Stimulated activated CD8-positive, alpha-beta memory T cell treated with anti-CD3 and anti-CD28 coated beads, Interleukin-15, amount 100 ng/mL, for 24 hours (primary cell): ENCODE data around the gene CFAP74.
A peak's percentile ranks its signal among the peaks of the same experiment; 100 is the strongest.

ENCODE experiments used
- DNase-seq: peaks from one replicate; pipeline ENCODE4 v3.0.0-alpha.2; 2020; ENCODE audit warnings: low read depth

The CFAP74 gene

DNA sequence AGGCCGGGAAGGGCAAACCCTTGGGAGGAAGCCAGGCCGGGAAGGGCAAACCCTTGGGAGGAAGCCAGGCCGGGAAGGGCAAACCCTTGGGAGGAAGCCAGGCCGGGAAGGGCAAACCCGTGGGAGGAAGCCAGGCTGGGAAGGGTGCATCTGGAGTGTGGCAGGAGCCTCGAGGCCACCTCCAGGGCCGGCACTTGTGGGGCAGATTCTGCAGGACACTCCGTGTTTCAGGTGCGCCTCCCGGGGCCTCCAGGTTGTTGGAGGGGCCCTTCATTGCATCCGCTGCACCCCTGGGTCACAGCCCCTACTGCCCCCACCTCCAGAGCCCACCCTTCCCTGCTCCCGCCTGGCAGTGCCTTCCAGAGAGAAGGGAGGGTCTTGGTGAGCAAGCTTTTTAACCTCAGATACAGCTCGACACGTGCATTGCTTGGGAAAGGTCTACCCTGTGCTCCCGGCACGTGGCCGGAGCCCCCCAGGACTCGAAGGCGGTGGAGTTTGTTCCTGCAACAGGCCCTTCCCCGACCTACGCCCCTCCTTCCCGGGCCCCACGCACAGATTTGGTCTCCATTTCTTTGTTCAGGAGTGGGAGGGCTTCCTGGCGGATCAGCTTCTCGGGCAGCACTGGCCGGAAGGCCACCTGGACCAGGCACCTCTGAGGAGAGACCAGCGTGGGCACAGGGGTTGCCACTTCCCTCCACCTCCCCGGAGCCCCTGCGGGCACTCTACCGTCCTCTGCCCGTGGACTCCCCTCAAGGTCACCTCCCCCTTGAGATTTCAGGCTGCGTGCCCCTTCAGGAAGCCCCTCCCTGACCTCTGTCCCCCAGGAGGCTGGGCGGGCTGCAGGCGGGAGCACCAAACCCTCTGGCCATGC lies 75.1 kb downstream of the CFAP74 start:
- DNase-seq: no peak

DNA sequence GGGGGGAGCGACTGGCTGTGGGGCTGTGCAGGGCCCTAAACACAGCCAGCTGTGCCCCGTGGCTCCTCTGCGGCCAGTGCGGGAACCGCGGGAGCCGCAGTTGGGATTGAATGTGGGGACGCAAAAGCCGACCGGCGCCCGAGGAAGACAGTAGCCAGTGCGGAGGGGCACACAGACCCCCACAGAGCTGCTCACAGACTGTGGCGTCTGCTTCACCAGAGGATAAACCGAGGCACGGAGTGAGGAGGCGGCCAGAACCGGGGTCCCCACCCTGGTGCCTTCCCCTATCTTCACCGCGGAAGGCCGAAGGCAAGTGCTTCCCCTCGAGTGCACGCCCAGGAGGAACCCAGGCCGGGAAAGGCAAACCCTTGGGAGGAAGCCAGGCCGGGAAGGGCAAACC lies 75.8 kb downstream of the CFAP74 start:
- no peak for DNase-seq

DNA sequence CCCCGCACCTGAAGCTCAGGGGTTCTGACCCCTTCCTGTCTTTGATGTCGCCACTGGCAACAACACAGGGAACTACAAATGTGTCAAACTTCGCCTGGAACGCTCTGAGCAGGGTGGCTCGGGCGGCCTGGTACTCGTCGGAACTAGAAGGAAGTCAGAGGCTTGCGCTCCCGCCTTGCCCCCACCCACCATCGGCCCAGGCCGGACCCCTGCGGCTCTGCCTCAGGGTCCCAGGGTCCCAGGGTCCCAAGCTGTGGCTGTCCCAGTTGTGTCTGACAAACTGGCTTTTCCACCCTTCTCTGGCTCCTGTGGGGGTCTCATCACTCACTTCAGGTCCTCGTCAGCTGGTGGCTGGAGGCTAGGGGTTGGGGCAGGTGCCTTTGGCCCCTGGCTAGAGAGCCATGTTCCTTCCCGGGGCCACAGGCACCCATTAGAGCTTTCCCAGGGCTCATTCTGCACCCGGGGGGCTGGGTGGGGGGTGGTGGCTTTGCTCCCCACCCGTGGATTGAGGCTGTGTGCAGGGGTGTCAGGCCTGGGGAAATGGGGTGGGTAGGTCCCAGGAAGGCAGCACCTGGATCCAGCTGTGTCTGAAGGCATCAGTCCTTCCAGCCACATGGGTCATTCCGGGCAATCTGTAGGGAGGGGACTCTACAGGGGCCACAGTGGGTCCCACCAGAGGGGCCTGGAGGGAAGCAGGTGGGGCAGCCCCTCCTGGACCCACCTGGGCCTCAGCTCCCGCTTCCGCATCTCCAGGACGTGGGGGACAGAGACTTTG lies 76.5 kb downstream of the CFAP74 start:
- no peak for DNase-seq

DNA sequence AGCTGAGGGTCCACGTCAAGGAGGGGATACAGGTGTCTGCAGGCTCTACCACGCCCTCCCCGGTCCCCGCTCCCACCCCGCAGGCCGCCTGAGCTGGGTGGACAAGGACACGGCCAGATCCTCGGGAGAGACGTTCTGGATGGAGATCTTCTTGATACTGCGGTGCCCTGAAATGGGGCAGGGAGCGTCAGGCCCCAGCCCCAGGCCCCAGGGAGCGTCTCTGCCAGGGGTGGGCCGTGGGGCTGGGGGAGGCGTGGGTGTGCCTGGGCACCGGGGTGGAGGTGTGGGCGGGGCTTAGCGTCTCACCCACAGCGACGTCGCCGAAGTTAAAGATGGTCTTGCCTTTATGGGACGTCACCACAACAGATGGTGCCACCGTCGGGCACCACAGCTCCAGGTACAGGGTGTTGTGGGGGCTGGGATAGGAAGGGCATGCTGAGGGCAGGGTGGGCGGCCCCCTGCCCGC lies 77.2 kb downstream of the CFAP74 start:
- DNase-seq: no peak

DNA sequence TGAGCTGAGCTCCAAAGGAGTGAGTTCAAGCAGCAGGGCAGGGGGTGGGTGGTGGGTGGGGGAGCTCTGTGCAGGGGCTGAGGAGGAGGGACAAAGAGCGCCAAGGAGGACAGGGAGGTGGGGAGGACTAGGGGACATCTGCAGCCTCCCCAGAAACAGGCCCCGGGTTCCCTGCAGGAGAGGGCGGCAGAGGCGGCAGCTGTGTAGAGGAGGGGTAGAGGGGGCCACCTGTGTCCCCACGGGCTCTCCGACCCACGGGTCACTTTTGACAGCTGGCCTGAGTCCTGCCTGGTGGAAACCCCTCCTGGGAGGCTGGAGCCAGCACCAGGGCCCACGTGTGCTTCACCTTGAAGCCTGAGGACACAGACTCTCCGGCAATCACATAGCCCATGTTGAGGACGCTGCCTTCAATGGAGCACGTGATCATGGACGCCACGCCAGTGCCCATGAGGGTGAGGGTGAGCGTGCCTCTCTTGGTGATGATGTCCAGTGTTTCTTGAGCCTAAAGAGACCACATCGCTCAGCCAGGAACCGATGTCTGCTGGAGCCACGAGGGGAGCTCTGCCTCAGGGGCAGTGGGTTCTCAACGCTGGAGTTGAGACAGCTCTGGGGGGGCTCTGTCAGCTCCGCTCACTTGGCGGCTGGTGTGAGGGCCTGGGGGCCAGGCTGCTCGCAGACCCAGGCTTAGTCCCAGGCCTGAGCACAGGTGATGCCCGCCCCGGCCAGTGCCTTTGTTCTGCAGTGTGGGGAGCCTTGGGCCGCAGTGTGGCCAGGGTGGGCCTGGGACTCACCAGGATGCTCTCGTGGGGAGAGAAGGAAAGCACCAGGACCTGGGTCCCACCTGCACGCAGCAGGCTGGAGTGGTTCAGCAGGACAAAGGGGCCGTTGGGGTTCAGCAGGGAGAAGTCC lies 77.9 kb downstream of the CFAP74 start:
- DNase-seq: no peak

DNA sequence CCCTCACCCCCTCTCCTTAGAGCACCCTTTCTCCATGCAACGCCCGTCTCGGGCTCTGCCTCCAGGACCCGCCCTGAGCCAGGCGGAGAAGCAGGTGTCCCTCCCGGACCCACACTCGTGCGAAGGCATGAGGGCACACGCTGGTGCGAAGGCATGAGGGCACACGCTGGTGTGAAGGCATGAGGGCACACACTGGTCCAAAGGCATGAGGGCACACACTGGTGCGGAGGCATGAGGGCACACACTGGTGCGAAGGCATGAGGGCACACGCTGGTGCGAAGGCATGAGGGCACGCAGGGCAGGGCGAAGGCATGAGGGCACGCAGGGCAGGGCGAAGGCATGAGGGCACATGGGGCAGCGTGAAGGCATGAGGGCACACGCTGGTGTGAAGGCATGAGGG lies 78.7 kb downstream of the CFAP74 start:
- DNase-seq: no peak

DNA sequence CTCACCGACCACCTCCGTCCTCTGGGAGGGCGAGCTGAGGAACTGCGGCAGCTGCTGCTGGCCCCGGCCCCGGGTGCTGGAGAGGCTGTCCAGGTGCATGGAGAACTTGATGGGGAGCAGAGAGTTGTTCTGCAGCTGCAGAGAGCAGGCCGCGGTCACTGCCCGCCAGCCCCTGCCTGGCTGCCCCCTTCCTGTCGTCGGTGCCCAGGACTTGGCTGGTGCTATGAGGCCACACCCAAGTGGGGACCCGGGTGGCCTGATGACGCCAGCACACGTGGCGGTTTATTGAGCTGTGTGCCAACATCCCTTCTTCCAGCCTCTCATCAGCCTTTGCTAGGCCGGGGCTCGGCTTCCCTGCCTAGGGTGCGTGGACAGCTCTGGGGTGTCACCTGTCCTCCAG lies 79.2 kb downstream of the CFAP74 start:
- DNase-seq: no peak

DNA sequence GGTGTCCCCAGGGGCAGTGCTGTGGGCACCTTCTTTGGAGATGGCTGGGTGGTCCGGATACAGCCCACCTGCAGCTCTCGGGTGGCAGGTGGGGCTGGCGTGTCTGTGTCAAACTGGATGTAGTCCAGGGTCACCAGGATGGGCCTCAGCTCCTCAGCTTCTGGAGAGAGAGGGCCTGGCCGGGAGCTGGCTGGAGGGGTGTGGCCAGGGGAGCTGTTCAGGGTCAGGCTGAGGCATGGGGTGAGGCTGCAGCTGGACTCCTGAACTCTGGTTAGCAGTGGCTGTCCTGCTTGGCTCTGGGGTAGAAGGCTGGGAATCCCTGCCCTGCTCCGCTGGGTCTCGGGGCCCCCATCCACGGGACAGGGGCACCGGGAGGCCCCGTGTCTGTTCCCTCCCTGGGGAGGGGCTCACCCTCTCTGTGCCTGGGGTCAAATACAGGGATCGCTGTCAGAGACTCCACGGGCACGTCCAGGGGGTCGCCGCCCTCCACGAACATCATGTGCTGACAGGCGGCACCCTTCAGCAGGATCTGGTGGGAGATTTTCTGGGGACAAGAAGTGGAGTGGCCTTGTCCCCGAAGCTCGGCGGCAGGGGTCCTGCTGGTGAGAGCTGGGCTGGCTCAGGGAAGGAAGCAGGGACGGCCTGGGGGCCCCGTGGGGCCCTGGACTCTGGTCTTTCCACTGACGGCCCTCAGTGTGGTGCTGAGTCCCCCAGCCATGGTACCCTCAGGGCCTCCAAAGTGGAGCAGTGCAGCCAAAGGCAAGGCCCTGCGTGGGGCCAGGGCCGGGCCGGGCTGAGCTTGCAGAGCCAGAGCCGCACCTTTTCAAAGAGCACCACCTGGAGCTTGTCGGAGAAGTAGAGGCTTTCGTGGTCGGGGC lies 80.4 kb downstream of the CFAP74 start:
- no peak for DNase-seq

DNA sequence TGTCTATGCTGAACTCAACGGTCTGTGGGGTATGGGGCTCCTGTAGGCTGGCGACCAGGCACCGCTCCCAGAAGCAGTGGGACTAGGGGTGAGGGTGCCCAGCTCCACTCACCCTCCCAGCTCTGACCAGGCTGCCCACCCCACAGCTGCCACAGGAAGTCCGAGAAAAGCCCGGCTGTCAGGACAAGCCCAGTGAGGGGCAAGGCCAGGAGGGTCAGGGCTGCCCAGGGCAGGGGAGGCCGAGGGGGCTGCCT lies 81.0 kb downstream of the CFAP74 start:
- no peak for DNase-seq

DNA sequence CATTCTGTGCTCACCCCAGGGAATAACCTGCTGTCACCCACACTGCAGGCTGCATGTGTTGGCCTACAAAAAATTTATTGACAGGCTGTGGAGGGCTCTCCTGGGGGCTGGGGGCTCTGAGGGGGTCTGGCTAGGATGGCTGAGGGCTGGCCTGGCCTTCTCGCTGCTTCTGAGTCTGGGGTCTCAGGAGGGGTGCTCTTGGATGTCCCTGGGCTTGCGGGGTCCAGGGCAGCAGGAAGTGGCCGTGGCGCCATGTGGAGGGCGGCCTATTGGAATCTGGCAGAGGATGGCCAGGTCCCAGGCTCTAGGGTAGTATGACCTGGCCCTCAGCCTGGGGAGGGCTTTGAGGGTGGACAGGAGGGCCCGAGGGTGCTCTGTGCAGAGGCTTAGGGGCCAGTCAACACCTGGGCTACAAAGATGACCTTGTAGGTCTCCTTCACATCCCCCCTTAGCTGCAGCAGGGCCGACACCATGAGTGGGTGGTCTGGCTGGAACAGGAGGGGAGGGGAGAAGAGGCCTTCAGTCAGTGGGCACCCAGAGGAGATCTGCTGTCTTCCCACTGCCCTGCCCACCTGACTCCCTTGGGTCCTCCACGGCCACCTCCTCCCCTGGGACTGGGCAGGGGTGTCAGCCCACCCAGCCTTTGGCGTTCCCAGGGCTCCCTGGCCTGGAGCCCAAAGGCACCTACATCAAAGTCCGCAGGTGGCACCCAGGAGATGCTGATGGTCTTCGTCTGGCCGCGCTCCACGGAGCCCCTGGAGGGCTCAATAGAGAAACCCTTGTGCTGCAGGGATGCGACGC lies 81.5 kb downstream of the CFAP74 start:
- DNase-seq: no peak

DNA sequence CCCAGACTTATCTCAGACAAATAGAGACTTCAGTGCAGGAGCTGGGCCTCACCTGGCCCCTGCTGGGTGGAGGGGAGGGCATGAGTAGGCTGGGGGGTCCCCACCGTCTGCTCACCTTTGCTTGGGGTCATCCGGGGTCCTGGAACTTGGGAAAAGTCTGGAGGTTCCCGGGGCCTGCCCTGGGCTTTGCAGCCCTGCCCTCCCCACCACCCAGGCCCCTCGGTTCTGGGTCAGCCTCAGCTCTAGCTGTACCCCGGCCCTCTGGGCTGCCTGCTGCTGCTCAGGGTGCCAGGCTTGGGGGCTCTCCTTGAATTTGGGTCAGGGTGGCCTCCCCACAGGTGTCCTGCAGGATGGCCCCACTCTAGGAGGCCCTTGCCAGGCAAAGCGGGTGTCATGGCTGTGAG lies 82.1 kb downstream of the CFAP74 start:
- DNase-seq: no peak

DNA sequence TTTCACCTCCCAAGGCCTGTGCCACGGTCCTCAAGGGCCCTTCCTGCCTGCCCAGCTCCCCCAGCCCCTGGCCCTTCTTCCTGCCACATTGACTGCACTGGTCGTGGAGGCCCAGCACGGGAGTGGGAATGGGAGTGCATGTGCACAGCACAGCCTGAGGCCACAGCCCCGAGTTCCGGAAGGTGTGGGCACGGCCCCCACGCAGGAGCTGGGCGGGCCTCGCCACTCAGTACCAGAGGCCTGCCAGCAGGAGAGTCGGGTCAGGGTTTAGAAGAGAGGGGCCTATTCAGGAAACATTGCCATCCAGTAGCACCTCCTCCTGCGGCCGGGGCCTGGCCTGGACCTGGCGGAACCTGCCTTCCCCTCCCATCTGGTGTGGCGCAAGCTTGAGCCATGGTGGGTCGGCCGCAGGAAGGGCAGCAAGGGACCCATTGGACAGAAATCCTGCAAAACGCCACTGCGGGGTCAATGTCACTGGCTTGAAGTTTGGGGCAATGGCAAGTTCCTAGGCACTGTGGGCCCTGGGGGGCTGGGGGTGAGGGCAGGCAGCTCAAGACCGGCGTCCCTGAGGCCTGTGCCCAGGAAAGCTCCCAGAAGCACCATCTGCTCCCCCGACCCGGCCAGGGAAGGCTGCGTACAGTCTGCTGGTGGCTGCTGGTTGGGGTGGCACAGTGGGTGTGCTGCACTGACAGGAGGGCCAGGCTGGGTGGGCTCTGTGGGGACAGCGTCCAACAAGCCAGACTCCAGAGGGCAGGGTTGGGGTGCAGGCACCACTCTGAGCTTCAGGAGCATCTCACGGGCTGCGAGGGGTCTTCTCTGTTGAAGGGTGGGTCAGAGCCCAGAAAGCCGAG lies 82.8 kb downstream of the CFAP74 start:
- no peak for DNase-seq

DNA sequence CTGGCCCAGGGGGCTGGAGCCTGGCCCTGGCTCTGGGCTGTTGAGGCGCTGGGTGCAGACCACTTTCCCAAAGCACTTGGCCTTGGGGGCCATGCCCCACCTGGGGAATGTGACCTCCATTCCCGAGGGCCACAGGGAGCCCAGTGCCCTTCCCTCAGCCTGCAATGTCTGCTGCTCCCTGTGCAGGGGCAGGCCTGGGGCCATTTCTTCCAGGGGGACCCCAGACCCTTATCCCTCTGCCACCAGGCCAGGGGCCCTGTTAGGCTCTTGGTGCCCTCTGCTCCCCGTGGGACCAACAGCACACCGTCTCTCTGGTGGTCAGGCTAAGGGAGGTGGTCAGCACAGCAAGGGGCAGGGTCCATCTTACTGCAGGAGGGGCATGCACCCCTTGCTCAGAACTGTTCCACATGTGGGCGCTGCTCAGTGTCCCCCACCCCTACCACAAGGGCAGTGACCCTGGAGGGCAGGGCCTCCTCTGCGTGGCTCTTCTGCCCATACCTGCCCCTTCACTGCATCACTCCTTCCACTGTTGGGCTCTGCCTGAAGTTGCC lies 83.5 kb downstream of the CFAP74 start:
- DNase-seq: no peak

DNA sequence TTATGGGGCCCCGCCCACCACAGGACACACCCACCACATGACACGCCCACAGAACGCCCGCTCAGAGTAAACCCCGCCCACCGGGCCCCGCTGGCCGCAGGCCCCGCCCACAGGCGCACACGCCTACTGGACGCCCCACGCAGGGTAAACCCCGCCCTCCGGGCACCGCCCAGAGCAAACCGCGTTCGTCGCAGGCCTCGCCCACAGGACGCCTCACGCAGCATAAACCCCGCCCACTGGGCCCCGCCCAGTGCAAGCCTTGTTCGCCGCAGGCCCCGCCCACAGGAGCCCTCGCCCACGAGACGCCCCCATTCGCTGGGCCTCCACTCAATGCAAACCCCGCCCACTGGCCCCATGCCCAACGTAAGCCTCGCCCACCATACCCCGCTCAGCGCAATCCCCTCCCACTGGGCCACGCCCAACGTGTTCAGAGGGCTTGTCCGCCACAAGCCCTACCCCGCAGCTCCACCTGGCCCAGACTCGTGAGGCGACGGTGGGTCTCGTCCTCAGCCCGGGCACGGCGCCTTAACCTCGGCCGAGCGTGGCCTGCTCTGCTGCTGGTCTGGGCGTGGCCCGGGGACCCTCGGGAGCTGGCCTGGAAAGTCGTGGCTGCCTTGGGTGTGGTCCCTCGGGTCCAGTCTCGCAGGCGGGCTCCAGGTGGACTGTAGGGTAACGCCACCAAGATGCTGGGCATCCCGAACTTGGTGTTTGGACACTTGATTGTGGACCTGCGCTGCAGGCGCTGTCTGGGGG lies 84.1 kb downstream of the CFAP74 start:
- DNase-seq: peak; percentile 95

DNA sequence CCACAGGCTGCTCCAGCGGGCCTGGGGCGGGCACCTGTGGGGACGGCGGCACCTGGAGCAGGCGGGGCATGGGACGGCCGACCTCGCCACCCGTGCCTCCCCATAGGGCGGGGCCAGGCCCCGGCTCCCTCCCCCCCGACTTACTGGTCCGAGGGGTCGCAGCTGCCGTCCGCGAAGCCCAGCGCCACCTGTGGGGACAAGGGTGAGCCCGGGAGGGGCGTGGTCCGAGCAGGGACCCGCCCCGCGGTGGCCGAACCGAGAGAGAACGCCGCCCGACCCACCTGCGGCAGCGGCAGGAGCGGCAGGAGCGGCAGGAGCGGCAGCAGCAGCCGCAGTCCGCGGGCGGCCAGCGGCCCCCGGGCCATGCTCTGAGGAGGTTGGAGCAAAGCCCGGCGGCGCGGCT lies 84.7 kb downstream of the CFAP74 start, which contains the start of gene TMEM52:
TSS of gene TMEM52 (minus strand) at position 379 of the 403 bp plus-strand sequence. CDS start at position 365, 14 bp downstream.
- DNase-seq: no peak

DNA sequence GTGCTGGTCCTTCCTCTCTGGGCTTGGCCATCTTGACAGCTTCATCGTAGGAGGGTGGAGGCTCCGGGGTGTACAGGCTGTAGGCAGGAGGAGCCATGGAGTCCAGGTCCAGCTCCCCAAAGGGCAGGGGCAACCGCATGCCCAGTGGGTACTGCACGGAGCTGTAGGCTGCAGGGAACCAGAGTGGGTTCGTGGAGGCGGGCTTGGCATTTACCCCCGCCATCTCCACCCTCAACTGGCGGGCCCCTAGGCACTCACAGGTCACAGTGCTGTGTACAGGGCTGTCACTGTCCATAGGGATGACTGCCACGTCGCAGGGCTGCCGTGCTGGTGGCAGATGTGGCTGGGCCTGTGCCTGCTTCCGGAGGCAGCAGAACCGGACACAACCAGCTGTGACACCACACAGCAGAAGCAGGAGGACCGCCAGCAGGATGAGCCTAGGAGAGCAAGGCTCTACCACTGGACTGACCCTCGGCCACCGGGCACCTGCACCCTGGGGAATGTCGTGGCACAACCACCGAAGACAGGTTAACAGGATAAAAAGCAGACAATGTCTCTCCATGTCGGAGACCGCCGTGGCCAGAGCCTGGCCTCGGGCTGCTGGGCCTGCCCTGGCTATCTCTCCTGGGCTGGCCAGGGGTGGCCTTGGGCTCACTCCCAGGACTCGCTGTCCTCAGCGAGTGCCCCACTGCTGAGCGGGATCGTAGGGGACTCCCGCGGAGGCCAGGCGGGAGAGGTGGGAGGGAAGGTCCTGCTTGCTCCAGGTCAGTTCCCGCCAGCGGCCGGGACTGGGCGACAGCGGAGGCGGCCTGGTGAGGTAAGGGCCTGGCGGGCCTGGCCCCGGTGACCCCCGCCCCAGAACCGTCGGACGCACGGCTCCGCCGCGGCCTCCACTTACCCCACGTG lies 85.3 kb downstream of the CFAP74 start:
- DNase-seq: no peak

DNA sequence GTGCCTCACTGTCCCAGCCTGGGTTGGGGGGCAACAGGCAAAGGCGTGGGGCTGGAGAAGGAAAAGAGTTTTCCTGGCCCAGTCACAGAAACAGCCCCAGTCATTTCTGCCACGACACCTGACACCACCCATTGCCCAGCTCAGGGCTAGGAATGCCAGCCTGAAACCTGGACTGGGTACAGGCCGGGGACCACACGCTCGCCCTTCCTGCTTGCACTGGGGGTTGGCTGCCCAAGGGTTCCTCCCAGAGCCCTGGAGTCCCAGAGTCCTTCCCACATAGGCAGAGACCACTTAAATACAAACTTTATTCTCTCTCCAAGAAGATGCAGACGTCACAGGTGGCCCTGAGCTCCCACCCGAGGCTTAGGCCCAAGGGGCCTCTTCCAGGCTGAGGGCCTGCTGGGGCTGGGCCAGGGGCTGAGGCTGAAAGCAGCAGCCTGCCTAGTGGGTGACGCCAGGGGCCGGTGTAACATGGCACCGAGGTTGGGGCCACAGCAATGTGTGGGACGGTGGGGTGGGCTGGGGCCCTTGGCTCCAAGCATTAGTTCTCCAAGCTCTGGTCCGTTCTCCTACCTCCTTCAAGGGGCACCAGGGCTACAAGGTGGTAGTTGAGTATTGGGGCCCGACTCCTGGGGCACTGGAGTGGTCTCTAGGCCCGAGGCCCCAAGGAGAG lies 86.1 kb downstream of the CFAP74 start:
- DNase-seq: no peak
